IgD-negative memory B cell (primary cell): ENCODE measurements around the gene SIPA1. TPM values are rescaled to one million over a fixed set of nuclear protein-coding genes. Genes with fewer than 3 reads are reported as not detected.
"Not testable (repeated sequence)": the region's sequence is repeated elsewhere in the genome, so short reads cannot be mapped to it uniquely, and the experiment has no call there.

Experiments used
- H3K27ac Mint-ChIP-seq, 3 donors: one replicate each; pipeline ENCODE4 v1.8.0; 2020 to 2022; ENCODE audit warnings: mild to moderate bottlenecking in 3 of 3, mixed read lengths in 3 of 3, moderate library complexity in 1 of 3
- H3K27me3 Mint-ChIP-seq: one replicate; pipeline ENCODE4 v1.8.0; 2021; ENCODE audit warnings: mixed read lengths
- H3K36me3 Mint-ChIP-seq: one replicate; pipeline ENCODE4 v1.8.0; 2020; ENCODE audit warnings: mild to moderate bottlenecking, mixed read lengths
- H3K4me1 Mint-ChIP-seq, 3 donors: one replicate each; pipeline ENCODE4 v1.8.0; 2020 to 2022; ENCODE audit warnings: mixed read lengths in 3 of 3, mild to moderate bottlenecking in 1 of 3
- H3K4me3 Mint-ChIP-seq, 4 donors: one replicate each; pipeline ENCODE4 v1.8.0; 2020 to 2022; ENCODE audit warnings: mild to moderate bottlenecking in 4 of 4, mixed read lengths in 4 of 4, moderate library complexity in 3 of 4
- H3K9me3 Mint-ChIP-seq, 3 donors: one replicate each; pipeline ENCODE4 v1.8.0; 2020 to 2021; ENCODE audit warnings: mixed read lengths in 3 of 3, mild to moderate bottlenecking in 1 of 3
- polyA plus RNA-seq: library from polyadenylated mRNA; unstranded; fragments of 300-500 nt; fragmentation: Illumina TruSeq; gene quantifications from one replicate; pipeline ENCODE4 v1.2.3, GENCODE V29; 2021

Gene SIPA1
- polyA plus RNA-seq, 1 donor from 2014 or later = 253 TPM

GRCh38 chr11:65662799-65663638 is 25.1 kb downstream of the SIPA1 start, which contains the start of gene RELA:
Gene RELA (minus strand): TSS chr11:65662916. CDS start chr11:65662832, 84 bp downstream.
- Mint-ChIP-seq H3K27me3 (no peaks in the 10 kb centered on the region), H3K4me1 (peaks cover 5 to 8% (median 7%) of the 10 kb centered on the region in 3 donors), H3K4me3 (peak within 1 kb of the TSS; percentile 86 to 97 (median 96)), H3K27ac (peak within 1 kb of the TSS; percentile 95 to 99 (median 95)), H3K36me3 (no peaks in the 10 kb centered on the region), H3K9me3 (no peaks in the 10 kb centered on the region)

- Mint-ChIP-seq H3K4me1 (peaks cover 5 to 8% (median 7%) of the 10 kb centered on the region in 3 donors), H3K27me3 (no peaks in the 10 kb centered on the region), H3K27ac (peak overlapping the region; percentile 95 to 99 (median 95)), H3K4me3 (peak overlapping the region; percentile 86 to 97 (median 96)), H3K36me3 (no peaks in the 10 kb centered on the region), H3K9me3 (no peaks in the 10 kb centered on the region)
These were observed 25.8 kb downstream of the SIPA1 start for GRCh38 chr11:65663639-65664200.

- peaks cover 0 to 2% (median 0%) of the 10 kb centered on the region in 3 donors for H3K4me1 Mint-ChIP-seq
- H3K9me3 Mint-ChIP-seq = no peaks in the 10 kb centered on the region
- H3K27me3 Mint-ChIP-seq = peaks cover 2% of the 10 kb centered on the region
These were observed 34.4 kb downstream of the SIPA1 start for GRCh38 chr11:65672180-65672860.

GRCh38 chr11:65672982-65673381 is 35.1 kb downstream of the SIPA1 start:
- no peaks in the 10 kb centered on the region for H3K9me3 Mint-ChIP-seq
- H3K4me1 Mint-ChIP-seq = peaks cover 0 to 2% (median 0%) of the 10 kb centered on the region in 3 donors
- peaks cover 2% of the 10 kb centered on the region for H3K27me3 Mint-ChIP-seq
- H3K4me3 Mint-ChIP-seq = no peak overlapping the region
- no peaks in the 10 kb centered on the region for H3K36me3 Mint-ChIP-seq
- no peak overlapping the region for H3K27ac Mint-ChIP-seq

More at GRCh38 chr11:65672180-65672860, 34.4 kb downstream of the SIPA1 start:
- H3K36me3 Mint-ChIP-seq = no peaks in the 10 kb centered on the region
- peak overlapping the region in 1 of 3 donors; percentile 68 for H3K27ac Mint-ChIP-seq
- no peak overlapping the region for H3K4me3 Mint-ChIP-seq

GRCh38 chr11:65680192-65680743 is 42.4 kb downstream of the SIPA1 start:
- peaks cover 7% of the 10 kb centered on the region for H3K27me3 Mint-ChIP-seq
- H3K36me3 Mint-ChIP-seq = peaks cover 2% of the 10 kb centered on the region
- H3K27ac Mint-ChIP-seq = no peak overlapping the region
- no peak overlapping the region for H3K4me3 Mint-ChIP-seq
- no peaks in the 10 kb centered on the region for H3K9me3 Mint-ChIP-seq
- peaks cover 0 to 2% (median 0%) of the 10 kb centered on the region in 3 donors for H3K4me1 Mint-ChIP-seq

GRCh38 chr11:65683480-65683879 is 45.6 kb downstream of the SIPA1 start:
- not testable (repeated sequence) for H3K4me3 Mint-ChIP-seq, H3K4me1 Mint-ChIP-seq, H3K27ac Mint-ChIP-seq, H3K36me3 Mint-ChIP-seq, H3K27me3 Mint-ChIP-seq, H3K9me3 Mint-ChIP-seq

- no peaks in the 10 kb centered on the region for H3K9me3 Mint-ChIP-seq
These were observed 48.1 kb downstream of the SIPA1 start for GRCh38 chr11:65685981-65686380.

GRCh38 chr11:65691847-65692246 is 53.9 kb downstream of the SIPA1 start:
- not testable (repeated sequence) for H3K27me3 Mint-ChIP-seq, H3K9me3 Mint-ChIP-seq, H3K4me1 Mint-ChIP-seq, H3K36me3 Mint-ChIP-seq, H3K4me3 Mint-ChIP-seq, H3K27ac Mint-ChIP-seq

More at GRCh38 chr11:65685981-65686380, 48.1 kb downstream of the SIPA1 start:
- peaks cover 2% of the 10 kb centered on the region for H3K36me3 Mint-ChIP-seq
- no peak overlapping the region for H3K27ac Mint-ChIP-seq
- H3K4me1 Mint-ChIP-seq = peaks cover 0 to 2% (median 0%) of the 10 kb centered on the region in 3 donors
- H3K4me3 Mint-ChIP-seq = no peak overlapping the region
- H3K27me3 Mint-ChIP-seq = peaks cover 7% of the 10 kb centered on the region

GRCh38 chr11:65692367-65692766 is 54.5 kb downstream of the SIPA1 start:
- Mint-ChIP-seq H3K9me3 (no peaks in the 10 kb centered on the region), H3K4me1 (no peaks in the 10 kb centered on the region), H3K36me3 (no peaks in the 10 kb centered on the region), H3K27me3 (peaks cover 6% of the 10 kb centered on the region), H3K4me3 (no peak overlapping the region), H3K27ac (no peak overlapping the region)

GRCh38 chr11:65695459-65696241 is 57.7 kb downstream of the SIPA1 start:
- no peaks in the 10 kb centered on the region for H3K36me3 Mint-ChIP-seq
- H3K27ac Mint-ChIP-seq = peak overlapping the region in 1 of 3 donors; percentile 59
- peaks cover 7 to 9% (median 9%) of the 10 kb centered on the region in 3 donors for H3K4me1 Mint-ChIP-seq
- no peaks in the 10 kb centered on the region for H3K9me3 Mint-ChIP-seq
- H3K27me3 Mint-ChIP-seq = peaks cover 6% of the 10 kb centered on the region
- no peak overlapping the region for H3K4me3 Mint-ChIP-seq

GRCh38 chr11:65696802-65697552 is 59.1 kb downstream of the SIPA1 start:
- H3K27me3 Mint-ChIP-seq = peaks cover 6% of the 10 kb centered on the region
- H3K27ac Mint-ChIP-seq = no peak overlapping the region
- H3K9me3 Mint-ChIP-seq = no peaks in the 10 kb centered on the region
- H3K36me3 Mint-ChIP-seq = no peaks in the 10 kb centered on the region
- H3K4me3 Mint-ChIP-seq = no peak overlapping the region
- H3K4me1 Mint-ChIP-seq = peaks cover 10 to 13% (median 11%) of the 10 kb centered on the region in 3 donors

GRCh38 chr11:65698205-65698604 is 60.3 kb downstream of the SIPA1 start:
- H3K9me3 Mint-ChIP-seq = no peaks in the 10 kb centered on the region
- H3K4me3 Mint-ChIP-seq = no peak overlapping the region
- H3K36me3 Mint-ChIP-seq = peaks cover 1% of the 10 kb centered on the region
- peak overlapping the region in 1 of 3 donors; percentile 16 for H3K27ac Mint-ChIP-seq
- H3K27me3 Mint-ChIP-seq = peaks cover 1% of the 10 kb centered on the region
- peaks cover 10 to 15% (median 13%) of the 10 kb centered on the region in 3 donors for H3K4me1 Mint-ChIP-seq

- no peak overlapping the region for H3K27ac Mint-ChIP-seq
- peak overlapping the region in 1 of 4 donors; percentile 17 for H3K4me3 Mint-ChIP-seq
- H3K9me3 Mint-ChIP-seq = no peaks in the 10 kb centered on the region
- H3K4me1 Mint-ChIP-seq = peaks cover 10 to 15% (median 13%) of the 10 kb centered on the region in 3 donors
- H3K36me3 Mint-ChIP-seq = peaks cover 1% of the 10 kb centered on the region
- peaks cover 1% of the 10 kb centered on the region for H3K27me3 Mint-ChIP-seq
These were observed 61.4 kb downstream of the SIPA1 start for GRCh38 chr11:65699306-65699705.
